K562 (cell line): ENCODE measurements around the gene CNGA3. TPM values are rescaled to one million over a fixed set of nuclear protein-coding genes. Genes with fewer than 3 reads are reported as not detected.

Experiments
- CGGBP1 ChIP-seq: fragments of 250-450 bp; sonication (Bioruptor Pico); IDR thresholded peaks from 2 replicates; pipeline ENCODE4 v1.9.0; 2021; ENCODE audit warnings: mild to moderate bottlenecking
- CREBBP ChIP-seq: IDR thresholded peaks from one replicate; pipeline ENCODE4 v1.6.1; 2012; ENCODE audit warnings: low read depth, mild to moderate bottlenecking, control low read depth, inconsistent platforms, low read length
- GABPB1 ChIP-seq: sonication (generic); formaldehyde crosslinking; IDR thresholded peaks from 2 replicates; pipeline ENCODE4 v1.8.0; 2022; ENCODE audit warnings: mild to moderate bottlenecking, missing genetic modification reagents
- HOMEZ ChIP-seq: fragments of 250-450 bp; sonication (Bioruptor Pico); IDR thresholded peaks from 2 replicates; pipeline ENCODE4 v1.4.0; 2020; ENCODE audit warnings: mild to moderate bottlenecking, moderate library complexity
- MCM2 ChIP-seq: fragments of 450-650 bp; IDR thresholded peaks from 2 replicates; pipeline ENCODE4 v1.6.1; 2017; ENCODE audit warnings: low read depth, mild to moderate bottlenecking
- MYBL2 ChIP-seq, 2 experiments: fragments of 450-650 bp in 1 of 2; sonication (generic) in 1 of 2; formaldehyde crosslinking in 1 of 2; IDR thresholded peaks; 2 replicates each; pipeline versions ENCODE4 v1.6.1 to v1.8.1; 2017 to 2022; ENCODE audit warnings: borderline replicate concordance in 1 of 2, inconsistent platforms in 1 of 2, low read depth in 1 of 2, mild to moderate bottlenecking in 1 of 2, missing genetic modification reagents in 1 of 2, moderate library complexity in 1 of 2
- OTX1 ChIP-seq: fragments of 450-650 bp; formaldehyde crosslinking; IDR thresholded peaks from 2 replicates; pipeline ENCODE4 v1.4.0; 2022; ENCODE audit warnings: mild to moderate bottlenecking
- PYGO2 ChIP-seq: fragments of 450-650 bp; IDR thresholded peaks from 2 replicates; pipeline ENCODE4 v1.6.1; 2016; ENCODE audit warnings: mild to moderate bottlenecking, missing genetic modification characterization, moderate library complexity, missing compliant biosample characterization
- RCOR1 ChIP-seq, 2 experiments: IDR thresholded peaks; 2 replicates each; pipeline ENCODE4 v1.6.1; 2012; ENCODE audit warnings: low read depth in 2 of 2, low read length in 2 of 2, borderline replicate concordance in 1 of 2, improper control_type of control experiment in 1 of 2
- TBL1XR1 ChIP-seq, 2 experiments: IDR thresholded peaks; 2 replicates each; pipeline ENCODE4 v1.6.1; 2012; ENCODE audit warnings: improper control_type of control experiment in 2 of 2, low read length in 2 of 2, mild to moderate bottlenecking in 1 of 2
- YBX1 ChIP-seq: fragments of 450-650 bp; IDR thresholded peaks from 2 replicates; pipeline ENCODE4 v1.7.1; 2016; ENCODE audit warnings: mild to moderate bottlenecking
- ZNF274 ChIP-seq: IDR thresholded peaks from 2 replicates; pipeline ENCODE4 v1.6.1; 2011; ENCODE audit warnings: low read depth, mild to moderate bottlenecking, low read length, moderate library complexity, borderline replicate concordance
- polyA plus RNA-seq, 8 experiments: library from polyadenylated mRNA; depleted of rRNA in 4 of 8; stranded (reverse) in 5 of 8; unstranded in 3 of 8; fragments of >200 nt; fragmentation: Nextera tagmentation in 2 of 8; fragmentation: Illumina TruSeq in 1 of 8; extraction: Ambion mirVana in 2 of 8; extraction: Trizol in 1 of 8; gene quantifications; 2 replicates each; pipeline versions ENCODE4 v1.2.1 to v1.2.3, GENCODE V29; 2011 to 2014; ENCODE audit warnings: inconsistent platforms in 1 of 8, missing spikeins in 1 of 8
- total RNA-seq, 7 experiments: library from RNA; depleted of rRNA in 6 of 7; stranded (reverse); fragments of >200 nt in 6 of 7; fragmentation: Illumina TruSeq in 2 of 7; extraction: Trizol in 2 of 7; gene quantifications; 2 replicates each; pipeline versions ENCODE4 v1.2.1 to v1.2.3, GENCODE V29; 2011 to 2021; ENCODE audit warnings: low replicate concordance in 1 of 7
- TF ChIP-seq, protein P1 (sequence below): sonication (generic); formaldehyde crosslinking; IDR thresholded peaks from 2 replicates; pipeline ENCODE4 v1.8.0; 2023; ENCODE audit warnings: missing genetic modification reagents, mild to moderate bottlenecking, borderline replicate concordance
- TF ChIP-seq, protein P2 (sequence below): fragments of 450-650 bp; IDR thresholded peaks from 2 replicates; pipeline ENCODE4 v1.6.1; 2017; ENCODE audit warnings: antibody characterized with exemption, mild to moderate bottlenecking
- TF ChIP-seq, protein P3 (sequence below): fragments of 250-450 bp; sonication (Bioruptor Pico); IDR thresholded peaks from 2 replicates; pipeline ENCODE4 v1.8.0; 2021; ENCODE audit warnings: moderate library complexity, mild to moderate bottlenecking, inconsistent platforms

The CNGA3 gene
- total and polyA plus RNA-seq, 9 of the 15 experiments (the other 6 are each of a cell fraction or from before 2014, with no cell fraction given), result not detected

DNA sequence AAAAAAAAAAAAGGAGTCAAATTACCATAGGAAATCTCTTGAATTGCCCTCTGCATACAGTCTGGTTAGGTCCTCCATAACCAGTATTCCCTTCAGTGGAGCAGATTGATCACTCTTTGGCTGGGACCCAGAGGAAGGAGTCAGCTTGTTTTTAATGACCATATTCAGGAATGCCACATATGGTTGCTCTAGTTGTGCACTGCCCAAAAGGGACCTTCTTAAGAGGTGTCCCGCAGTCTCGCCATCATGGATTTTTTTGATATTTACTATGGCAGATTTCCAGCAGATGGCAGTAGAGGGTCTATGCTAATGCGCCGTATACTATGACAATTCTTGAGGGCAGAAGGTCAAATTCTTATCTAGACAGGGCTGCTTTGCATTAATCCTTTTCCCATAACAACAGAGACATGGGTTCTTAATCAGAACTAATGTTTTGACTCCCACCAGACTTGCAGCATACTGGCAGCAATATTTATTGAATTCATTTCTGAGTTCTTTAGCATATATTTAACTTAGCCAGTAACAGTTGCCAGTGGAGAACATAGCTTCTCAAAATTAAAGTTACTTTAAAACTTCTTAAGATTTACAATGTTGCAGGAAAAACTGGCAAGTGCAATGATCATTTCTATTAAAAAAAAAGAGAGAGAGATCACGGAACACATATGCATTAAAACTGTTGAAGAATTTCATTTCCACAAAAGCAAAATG lies 66.6 kb downstream of the CNGA3 start (continued):
- TF ChIP-seq, protein P1, sequence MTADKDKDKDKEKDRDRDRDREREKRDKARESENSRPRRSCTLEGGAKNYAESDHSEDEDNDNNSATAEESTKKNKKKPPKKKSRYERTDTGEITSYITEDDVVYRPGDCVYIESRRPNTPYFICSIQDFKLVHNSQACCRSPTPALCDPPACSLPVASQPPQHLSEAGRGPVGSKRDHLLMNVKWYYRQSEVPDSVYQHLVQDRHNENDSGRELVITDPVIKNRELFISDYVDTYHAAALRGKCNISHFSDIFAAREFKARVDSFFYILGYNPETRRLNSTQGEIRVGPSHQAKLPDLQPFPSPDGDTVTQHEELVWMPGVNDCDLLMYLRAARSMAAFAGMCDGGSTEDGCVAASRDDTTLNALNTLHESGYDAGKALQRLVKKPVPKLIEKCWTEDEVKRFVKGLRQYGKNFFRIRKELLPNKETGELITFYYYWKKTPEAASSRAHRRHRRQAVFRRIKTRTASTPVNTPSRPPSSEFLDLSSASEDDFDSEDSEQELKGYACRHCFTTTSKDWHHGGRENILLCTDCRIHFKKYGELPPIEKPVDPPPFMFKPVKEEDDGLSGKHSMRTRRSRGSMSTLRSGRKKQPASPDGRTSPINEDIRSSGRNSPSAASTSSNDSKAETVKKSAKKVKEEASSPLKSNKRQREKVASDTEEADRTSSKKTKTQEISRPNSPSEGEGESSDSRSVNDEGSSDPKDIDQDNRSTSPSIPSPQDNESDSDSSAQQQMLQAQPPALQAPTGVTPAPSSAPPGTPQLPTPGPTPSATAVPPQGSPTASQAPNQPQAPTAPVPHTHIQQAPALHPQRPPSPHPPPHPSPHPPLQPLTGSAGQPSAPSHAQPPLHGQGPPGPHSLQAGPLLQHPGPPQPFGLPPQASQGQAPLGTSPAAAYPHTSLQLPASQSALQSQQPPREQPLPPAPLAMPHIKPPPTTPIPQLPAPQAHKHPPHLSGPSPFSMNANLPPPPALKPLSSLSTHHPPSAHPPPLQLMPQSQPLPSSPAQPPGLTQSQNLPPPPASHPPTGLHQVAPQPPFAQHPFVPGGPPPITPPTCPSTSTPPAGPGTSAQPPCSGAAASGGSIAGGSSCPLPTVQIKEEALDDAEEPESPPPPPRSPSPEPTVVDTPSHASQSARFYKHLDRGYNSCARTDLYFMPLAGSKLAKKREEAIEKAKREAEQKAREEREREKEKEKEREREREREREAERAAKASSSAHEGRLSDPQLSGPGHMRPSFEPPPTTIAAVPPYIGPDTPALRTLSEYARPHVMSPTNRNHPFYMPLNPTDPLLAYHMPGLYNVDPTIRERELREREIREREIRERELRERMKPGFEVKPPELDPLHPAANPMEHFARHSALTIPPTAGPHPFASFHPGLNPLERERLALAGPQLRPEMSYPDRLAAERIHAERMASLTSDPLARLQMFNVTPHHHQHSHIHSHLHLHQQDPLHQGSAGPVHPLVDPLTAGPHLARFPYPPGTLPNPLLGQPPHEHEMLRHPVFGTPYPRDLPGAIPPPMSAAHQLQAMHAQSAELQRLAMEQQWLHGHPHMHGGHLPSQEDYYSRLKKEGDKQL (CRISPR knock-in tag), result no peak
- TF ChIP-seq ZNF274 (no peak), MYBL2 (IDR thresholded peaks at IDR 0.05; ENCODE audit: low read depth) (no peak), MYBL2 (CRISPR knock-in tag; IDR thresholded peaks at IDR 0.05; ENCODE audit: borderline replicate concordance) (no peak), TBL1XR1 (IDR thresholded peaks at IDR 0.05; ENCODE audit: low read length in 2 of 2) (peak in 1 of 2 experiments; percentile 57; a peak in 1 of 4 replicates), OTX1 (CRISPR knock-in tag) (no peak), CGGBP1 (CRISPR knock-in tag) (no peak), HOMEZ (CRISPR knock-in tag) (no peak), PYGO2 (tag) (no peak), YBX1 (no peak), CREBBP (no peak), RCOR1 (IDR thresholded peaks at IDR 0.05; ENCODE audit: borderline replicate concordance in 1 of 2, low read depth in 2 of 2, low read length in 2 of 2) (peak; percentile 23 to 49; a peak in 1 of 4 replicates), MCM2 (no peak), GABPB1 (CRISPR knock-in tag) (no peak)
- TF ChIP-seq, protein P2, sequence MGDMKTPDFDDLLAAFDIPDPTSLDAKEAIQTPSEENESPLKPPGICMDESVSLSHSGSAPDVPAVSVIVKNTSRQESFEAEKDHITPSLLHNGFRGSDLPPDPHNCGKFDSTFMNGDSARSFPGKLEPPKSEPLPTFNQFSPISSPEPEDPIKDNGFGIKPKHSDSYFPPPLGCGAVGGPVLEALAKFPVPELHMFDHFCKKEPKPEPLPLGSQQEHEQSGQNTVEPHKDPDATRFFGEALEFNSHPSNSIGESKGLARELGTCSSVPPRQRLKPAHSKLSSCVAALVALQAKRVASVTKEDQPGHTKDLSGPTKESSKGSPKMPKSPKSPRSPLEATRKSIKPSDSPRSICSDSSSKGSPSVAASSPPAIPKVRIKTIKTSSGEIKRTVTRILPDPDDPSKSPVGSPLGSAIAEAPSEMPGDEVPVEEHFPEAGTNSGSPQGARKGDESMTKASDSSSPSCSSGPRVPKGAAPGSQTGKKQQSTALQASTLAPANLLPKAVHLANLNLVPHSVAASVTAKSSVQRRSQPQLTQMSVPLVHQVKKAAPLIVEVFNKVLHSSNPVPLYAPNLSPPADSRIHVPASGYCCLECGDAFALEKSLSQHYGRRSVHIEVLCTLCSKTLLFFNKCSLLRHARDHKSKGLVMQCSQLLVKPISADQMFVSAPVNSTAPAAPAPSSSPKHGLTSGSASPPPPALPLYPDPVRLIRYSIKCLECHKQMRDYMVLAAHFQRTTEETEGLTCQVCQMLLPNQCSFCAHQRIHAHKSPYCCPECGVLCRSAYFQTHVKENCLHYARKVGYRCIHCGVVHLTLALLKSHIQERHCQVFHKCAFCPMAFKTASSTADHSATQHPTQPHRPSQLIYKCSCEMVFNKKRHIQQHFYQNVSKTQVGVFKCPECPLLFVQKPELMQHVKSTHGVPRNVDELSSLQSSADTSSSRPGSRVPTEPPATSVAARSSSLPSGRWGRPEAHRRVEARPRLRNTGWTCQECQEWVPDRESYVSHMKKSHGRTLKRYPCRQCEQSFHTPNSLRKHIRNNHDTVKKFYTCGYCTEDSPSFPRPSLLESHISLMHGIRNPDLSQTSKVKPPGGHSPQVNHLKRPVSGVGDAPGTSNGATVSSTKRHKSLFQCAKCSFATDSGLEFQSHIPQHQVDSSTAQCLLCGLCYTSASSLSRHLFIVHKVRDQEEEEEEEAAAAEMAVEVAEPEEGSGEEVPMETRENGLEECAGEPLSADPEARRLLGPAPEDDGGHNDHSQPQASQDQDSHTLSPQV, result no peak
- TF ChIP-seq, protein P3, sequence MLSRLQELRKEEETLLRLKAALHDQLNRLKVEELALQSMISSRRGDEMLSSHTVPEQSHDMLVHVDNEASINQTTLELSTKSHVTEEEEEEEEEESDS (CRISPR knock-in tag), result no peak
